D721Med (cell line): ENCODE data around the gene PCED1A.

ENCODE experiments used
- DNase-seq: peaks from one replicate; pipeline ENCODE4 v3.0.0; 2011; ENCODE audit warnings: low spot score; ENCODE audit not compliant: insufficient read length
- FAIRE-seq: peaks from 2 replicates; lab custom pipeline; 2011; peaks lifted over from hg19 to GRCh38; lab: Jason Lieb, UNC
- TF ChIP-seq, protein P1 (sequence below): IDR thresholded peaks from 2 replicates; pipeline ENCODE4 v1.5.1; 2012; ENCODE audit warnings: mild to moderate bottlenecking, control low read depth; ENCODE audit not compliant: insufficient read depth; ENCODE audit errors: missing control alignments

The PCED1A gene

GRCh38 chr20:2865630-2866029, 25.2 kb upstream of the PCED1A start:
- DNase-seq (no peak), FAIRE-seq (no peak)
- TF ChIP-seq, protein P1, sequence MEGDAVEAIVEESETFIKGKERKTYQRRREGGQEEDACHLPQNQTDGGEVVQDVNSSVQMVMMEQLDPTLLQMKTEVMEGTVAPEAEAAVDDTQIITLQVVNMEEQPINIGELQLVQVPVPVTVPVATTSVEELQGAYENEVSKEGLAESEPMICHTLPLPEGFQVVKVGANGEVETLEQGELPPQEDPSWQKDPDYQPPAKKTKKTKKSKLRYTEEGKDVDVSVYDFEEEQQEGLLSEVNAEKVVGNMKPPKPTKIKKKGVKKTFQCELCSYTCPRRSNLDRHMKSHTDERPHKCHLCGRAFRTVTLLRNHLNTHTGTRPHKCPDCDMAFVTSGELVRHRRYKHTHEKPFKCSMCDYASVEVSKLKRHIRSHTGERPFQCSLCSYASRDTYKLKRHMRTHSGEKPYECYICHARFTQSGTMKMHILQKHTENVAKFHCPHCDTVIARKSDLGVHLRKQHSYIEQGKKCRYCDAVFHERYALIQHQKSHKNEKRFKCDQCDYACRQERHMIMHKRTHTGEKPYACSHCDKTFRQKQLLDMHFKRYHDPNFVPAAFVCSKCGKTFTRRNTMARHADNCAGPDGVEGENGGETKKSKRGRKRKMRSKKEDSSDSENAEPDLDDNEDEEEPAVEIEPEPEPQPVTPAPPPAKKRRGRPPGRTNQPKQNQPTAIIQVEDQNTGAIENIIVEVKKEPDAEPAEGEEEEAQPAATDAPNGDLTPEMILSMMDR = no peak

GRCh38 chr20:2865101-2865500, 24.6 kb upstream of the PCED1A start:
- TF ChIP-seq, protein P1 = no peak
- FAIRE-seq (no peak), DNase-seq (no peak)

DNA sequence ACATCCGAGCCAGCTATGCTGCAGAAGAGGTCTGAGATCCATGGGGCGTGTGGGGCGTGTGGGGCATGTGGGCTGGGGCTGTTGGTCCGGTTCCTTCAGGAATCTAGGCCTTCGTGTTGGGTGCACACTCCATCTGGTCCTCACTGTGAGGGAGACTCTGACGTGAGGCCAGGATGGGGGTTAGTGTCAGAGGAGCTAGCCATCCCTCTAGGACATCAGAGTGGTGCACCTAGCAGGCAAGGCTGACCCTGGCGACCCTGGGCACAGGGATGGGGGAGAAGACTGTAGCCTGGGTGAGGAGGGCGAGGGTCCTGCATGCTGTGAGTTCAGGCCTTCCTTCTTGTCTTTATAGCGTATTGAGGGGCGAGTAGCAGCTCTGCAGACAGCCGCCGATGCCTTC, 24.2 kb upstream of the PCED1A start:
- TF ChIP-seq, protein P1 = no peak
- FAIRE-seq = no peak
- no peak for DNase-seq

GRCh38 chr20:2859330-2860121, 19.1 kb upstream of the PCED1A start:
- DNase-seq (no peak), FAIRE-seq (no peak)
- TF ChIP-seq, protein P1 = no peak

DNA sequence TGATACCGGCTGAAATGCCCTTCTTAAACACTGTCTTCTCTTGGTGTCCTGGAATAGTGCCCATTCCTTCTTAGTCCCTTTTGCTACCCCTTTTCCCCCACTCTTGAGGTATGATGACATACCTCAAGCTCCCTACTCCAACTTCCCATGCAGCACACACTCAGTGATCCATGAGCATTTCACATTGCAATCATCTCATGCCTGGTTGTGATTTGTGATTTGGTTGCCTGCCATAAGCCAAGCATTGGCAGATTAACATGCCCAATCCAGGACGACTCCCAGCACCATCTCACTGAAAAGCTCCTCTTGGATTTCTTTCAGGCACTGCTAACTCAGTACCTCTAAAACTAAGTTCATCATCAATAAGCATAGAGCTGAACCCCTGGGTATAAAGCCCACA, 18.1 kb upstream of the PCED1A start:
- no peak for DNase-seq
- no peak for FAIRE-seq
- TF ChIP-seq, protein P1 = no peak

DNA sequence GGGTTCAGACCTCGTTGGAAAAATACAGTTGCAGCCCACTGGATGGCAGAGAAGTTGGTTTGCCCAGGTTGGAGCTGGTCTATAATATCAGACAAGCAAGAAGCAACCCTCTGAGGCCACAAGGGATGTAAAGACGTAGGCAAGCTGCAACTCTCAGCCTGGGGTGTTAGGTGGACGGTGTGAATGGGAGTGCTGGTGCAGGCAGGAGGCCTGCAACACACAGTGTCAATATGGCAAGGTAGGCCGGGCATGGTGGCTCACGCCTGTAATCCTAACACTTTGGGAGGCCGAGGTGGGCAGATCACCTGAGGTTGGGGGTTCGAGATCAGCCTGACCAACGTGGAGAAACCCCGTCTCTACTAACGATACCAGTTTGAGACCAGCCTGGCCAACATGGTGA, 10.6 kb upstream of the PCED1A start:
- no peak for FAIRE-seq
- TF ChIP-seq, protein P1 = no peak
- no peak for DNase-seq

DNA sequence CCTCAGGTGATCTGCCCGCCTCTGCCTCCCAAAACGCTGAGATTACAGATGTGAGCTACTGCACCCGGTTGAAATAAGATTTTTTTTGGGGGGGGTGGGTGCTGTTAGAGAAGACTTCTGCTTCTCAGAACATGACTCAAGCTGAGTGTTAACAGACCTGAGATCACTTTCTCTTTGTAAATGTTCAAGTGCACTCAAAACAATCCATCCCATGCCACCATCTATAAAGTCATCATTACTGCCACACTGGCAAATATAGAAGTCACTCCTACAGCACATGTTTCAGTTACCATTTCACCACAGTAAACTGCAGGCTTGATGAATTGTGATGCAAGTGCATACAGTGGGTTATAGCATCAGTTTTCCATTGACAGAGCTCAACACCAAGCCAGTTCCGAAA, 9.1 kb upstream of the PCED1A start:
- FAIRE-seq (no peak), DNase-seq (no peak)
- TF ChIP-seq, protein P1 = no peak
